Measurements from ENCODE around the gene FOLH1.

Gene FOLH1

DNA sequence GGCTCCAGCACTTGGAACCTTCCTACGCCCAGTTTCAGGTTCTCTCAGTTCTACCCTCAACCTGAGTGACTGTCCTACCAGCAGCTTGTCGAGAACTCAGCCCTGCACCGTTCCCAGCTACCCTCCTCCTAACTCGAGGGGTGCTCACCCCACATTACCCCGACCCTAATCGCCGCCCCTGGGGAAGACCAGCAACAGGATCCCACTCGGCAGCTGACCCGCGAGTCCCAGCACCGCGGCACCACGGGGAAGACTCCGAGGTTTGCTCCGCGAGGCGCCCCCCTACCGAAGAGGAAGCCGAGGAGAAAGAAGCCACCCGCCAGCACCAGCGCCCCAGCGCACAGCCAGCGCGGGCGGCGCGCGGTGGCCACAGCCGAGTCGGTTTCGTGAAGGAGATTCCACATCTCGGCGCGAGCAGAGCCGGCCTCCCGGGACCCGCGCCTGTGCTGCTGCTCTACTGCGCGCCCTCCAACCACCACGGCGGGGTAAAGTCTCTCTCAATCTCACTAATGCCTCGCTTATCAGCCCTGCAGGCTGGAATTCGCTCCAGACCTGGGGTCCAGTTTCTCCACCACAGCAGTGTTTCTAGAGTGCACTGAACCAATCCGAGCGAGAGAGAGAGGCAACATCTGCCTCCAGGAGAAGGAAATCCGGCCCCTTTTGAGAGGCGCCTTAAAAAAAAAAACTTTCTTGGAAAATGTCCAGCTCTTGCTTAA is at the start of gene FOLH1:
TSS of gene FOLH1 (minus strand) at position 597 of the 716 bp plus-strand sequence. CDS start at position 404, 193 bp downstream.
- no peak for TF ChIP-seq CTCF (IDR thresholded peaks at IDR 0.05)

DNA sequence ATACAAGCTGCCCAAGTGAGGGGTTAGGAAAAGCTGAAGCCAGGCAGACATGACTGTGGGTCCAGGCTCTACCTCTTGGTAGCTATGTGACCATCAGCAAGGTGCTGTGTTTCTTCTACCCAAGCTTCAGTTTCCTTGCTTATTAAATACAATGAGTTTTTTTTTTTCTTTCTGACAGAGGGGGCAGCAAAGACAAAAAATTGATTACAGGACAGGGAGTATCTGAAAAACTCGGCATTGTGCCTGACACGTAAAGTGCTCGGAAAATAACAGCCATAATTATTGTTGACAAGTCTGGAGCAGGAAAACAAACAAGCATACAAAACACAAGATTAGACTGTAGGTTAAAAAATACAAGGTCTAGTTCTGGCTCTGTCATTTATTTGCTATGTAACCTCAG is 23.3 kb upstream of the FOLH1 start:
- peak; percentile 33; the same call in 1 of the 2 replicates for TF ChIP-seq CTCF (IDR thresholded peaks at IDR 0.05)

DNA sequence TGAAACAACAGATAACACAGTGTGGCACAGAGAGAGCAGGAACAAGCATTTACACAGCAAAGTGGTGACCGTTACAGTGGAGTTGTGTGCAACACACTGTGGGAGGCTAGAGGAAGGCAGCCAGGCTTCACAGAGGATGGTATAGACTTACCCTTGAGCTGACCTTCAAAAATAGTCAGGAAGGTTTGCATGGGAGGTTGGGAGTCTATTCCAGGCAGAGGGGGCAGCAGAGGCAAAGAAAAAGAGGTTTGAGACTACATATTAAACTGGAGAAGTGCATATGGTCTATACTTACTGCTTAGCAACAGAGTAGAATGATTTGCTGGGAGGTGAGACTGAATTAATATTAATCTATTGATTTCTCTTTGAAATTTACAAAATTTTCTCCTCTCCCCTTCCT is 22.1 kb upstream of the FOLH1 start:
- TF ChIP-seq CTCF (IDR thresholded peaks at IDR 0.05), result peak; percentile 22; the same call in 1 of the 2 replicates

GRCh38 chr11:49229136-49229535 is 20.7 kb upstream of the FOLH1 start:
- peak; percentile 55 for TF ChIP-seq CTCF (IDR thresholded peaks at IDR 0.05)

DNA sequence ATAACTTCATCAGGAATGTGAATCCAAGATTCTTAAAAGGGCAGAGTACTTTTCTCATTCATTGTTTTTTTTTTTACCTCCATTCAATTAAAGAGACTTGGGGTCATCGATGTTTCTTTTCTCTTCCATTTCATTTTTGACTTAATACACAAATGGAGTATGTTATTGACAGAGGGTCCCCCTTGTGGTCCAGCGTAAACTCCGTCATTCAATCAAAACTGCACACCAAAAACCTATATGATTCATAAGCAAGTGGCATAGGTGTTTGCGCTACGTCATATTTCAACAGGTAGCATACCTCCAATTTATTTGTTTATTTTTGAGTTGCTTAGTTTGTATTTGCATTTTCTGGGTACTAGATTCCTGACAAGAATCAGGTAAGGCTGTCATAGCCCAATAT is 12.7 kb upstream of the FOLH1 start:
- no peak for TF ChIP-seq CTCF (IDR thresholded peaks at IDR 0.05)

DNA sequence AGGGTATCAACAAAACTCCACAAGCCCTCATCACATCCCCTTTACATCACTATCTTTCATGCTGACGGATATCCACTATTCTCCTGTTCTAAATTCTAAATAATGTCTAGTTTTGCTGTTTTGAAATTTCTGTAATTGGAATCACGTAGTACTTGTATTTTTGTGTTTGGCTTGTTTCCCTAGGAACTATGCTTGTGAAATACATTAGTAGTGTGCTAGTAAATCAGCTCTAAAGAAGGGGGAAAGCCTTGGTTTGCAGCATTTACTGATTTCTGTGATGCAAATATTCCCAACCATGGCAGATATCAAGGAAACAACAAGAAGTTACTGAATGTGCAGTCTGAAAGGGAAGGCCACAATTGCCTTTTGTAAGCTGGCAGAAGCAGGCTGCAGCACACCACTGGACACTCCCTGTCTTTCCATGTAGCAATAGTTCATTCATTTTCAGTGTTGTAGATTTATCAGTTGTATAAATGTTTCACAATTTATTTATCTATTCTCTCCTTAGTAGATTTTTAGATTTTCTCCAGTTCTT is 4.7 kb upstream of the FOLH1 start:
- TF ChIP-seq CTCF (IDR thresholded peaks at IDR 0.05), result no peak

DNA sequence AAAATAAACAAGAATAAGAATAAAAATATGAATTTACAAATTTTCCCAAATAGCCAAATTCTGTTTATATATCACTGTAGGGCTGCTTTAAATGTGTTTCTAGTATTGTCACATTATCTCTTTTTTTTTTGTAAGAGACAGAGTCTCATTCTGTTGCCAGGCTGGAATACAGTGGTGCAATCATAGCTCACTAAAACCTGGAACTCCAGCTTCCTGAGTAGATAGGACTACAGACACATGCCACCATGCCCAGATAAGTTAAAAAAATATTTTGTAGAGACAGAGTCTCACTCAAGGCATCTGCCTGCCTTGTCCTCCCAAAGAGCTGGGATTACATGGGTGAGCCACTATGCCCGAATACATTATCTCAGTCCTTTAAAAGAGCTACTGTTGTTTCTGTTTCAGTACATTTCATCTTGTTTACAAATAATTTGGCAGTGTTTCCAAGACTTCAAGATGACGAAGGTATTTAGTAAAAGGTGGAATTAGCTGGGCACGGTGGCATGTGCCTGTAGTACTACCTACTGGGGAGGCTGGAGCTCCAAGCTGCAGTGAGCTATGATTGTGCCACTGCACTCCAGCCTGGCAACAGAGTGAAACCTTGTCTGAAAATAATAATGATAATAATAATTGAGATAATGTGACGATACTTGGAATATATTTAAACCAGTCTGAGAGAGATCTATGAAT is 6.0 kb downstream of the FOLH1 start:
- TF ChIP-seq CTCF (IDR thresholded peaks at IDR 0.05), result no peak

All from LNCAP (cell line).